ENCODE measurements around the gene SAMD1. TPM values are rescaled to one million over a fixed set of nuclear protein-coding genes. Genes with fewer than 3 reads are reported as not detected.

The SAMD1 gene
- total and polyA plus RNA-seq, 2 of the 8 experiments (the other 6 are each of a cell fraction or from before 2014, with no cell fraction given): 40.0 to 100 TPM

GRCh38 chr19:14112051-14112808 lies 21.7 kb upstream of the SAMD1 start (continued):
- TF ChIP-seq CHD7 (IDR thresholded peaks at IDR 0.05; ENCODE audit: insufficient replicate concordance, low read length) (no peak), CHD2 (IDR thresholded peaks at IDR 0.05; ENCODE audit: low read length) (no peak), KDM5A (IDR thresholded peaks at IDR 0.05; ENCODE audit: low read length) (no peak), HDAC2 (IDR thresholded peaks at IDR 0.05; ENCODE audit: borderline replicate concordance in 1 of 2, low read depth in 2 of 2, low read length in 2 of 2) (no peak)
